KMS-11 (cell line): Measurements from ENCODE around the gene TXNIP.

Source experiments
- H2AFZ ChIP-seq: fragments of 200-600 bp; sonication (generic); 2 replicates; pipeline ENCODE4 v1.6.1; 2016; ENCODE audit warnings: antibody characterized with exemption, mixed run types, low read depth
- H3K27ac ChIP-seq: fragments of 200-600 bp; sonication (generic); 2 replicates; pipeline ENCODE4 v1.6.1; 2016; ENCODE audit warnings: mild to moderate bottlenecking, mixed run types
- H3K27me3 ChIP-seq: fragments of 200-600 bp; sonication (generic); 2 replicates; pipeline ENCODE4 v1.6.1; 2017; ENCODE audit warnings: mild to moderate bottlenecking, low read depth, mixed run types, moderate library complexity; ENCODE audit not compliant: insufficient read depth
- H3K36me3 ChIP-seq: fragments of 200-600 bp; sonication (generic); 2 replicates; pipeline ENCODE4 v1.6.1; 2017; ENCODE audit warnings: mild to moderate bottlenecking, mixed run types; ENCODE audit not compliant: insufficient read depth
- H3K4me1 ChIP-seq: fragments of 200-600 bp; sonication (generic); 2 replicates; pipeline ENCODE4 v1.6.1; 2016; ENCODE audit warnings: mild to moderate bottlenecking, low read depth, mixed run types; ENCODE audit not compliant: poor library complexity, severe bottlenecking
- H3K4me2 ChIP-seq: fragments of 200-600 bp; sonication (generic); 2 replicates; pipeline ENCODE4 v1.7.0; 2016; ENCODE audit warnings: mild to moderate bottlenecking, mixed run types
- H3K4me3 ChIP-seq: fragments of 200-600 bp; sonication (generic); IDR thresholded peaks from 2 replicates; pipeline ENCODE4 v1.6.1; 2017; ENCODE audit warnings: low read depth, low read length, mixed read lengths; ENCODE audit not compliant: insufficient read depth
- H3K79me2 ChIP-seq: fragments of 200-600 bp; sonication (generic); 2 replicates; pipeline ENCODE4 v1.6.1; 2016; ENCODE audit warnings: low read depth, mixed run types; ENCODE audit not compliant: insufficient read depth
- H3K9ac ChIP-seq: fragments of 200-600 bp; sonication (generic); 2 replicates; pipeline ENCODE4 v1.6.1; 2016; ENCODE audit warnings: mild to moderate bottlenecking, mixed run types
- H4K20me1 ChIP-seq: fragments of 200-600 bp; sonication (generic); 2 replicates; pipeline ENCODE4 v1.6.1; 2016; ENCODE audit warnings: mild to moderate bottlenecking, mixed run types; ENCODE audit not compliant: insufficient read depth
- TF ChIP-seq, protein P1 (sequence below): fragments of 200-600 bp; sonication (generic); conservative IDR thresholded peaks from 2 replicates; pipeline ENCODE4 v1.6.1; 2017; ENCODE audit warnings: low read depth, mild to moderate bottlenecking, antibody characterized with exemption, low read length, moderate library complexity, mixed read lengths

TXNIP gene

DNA sequence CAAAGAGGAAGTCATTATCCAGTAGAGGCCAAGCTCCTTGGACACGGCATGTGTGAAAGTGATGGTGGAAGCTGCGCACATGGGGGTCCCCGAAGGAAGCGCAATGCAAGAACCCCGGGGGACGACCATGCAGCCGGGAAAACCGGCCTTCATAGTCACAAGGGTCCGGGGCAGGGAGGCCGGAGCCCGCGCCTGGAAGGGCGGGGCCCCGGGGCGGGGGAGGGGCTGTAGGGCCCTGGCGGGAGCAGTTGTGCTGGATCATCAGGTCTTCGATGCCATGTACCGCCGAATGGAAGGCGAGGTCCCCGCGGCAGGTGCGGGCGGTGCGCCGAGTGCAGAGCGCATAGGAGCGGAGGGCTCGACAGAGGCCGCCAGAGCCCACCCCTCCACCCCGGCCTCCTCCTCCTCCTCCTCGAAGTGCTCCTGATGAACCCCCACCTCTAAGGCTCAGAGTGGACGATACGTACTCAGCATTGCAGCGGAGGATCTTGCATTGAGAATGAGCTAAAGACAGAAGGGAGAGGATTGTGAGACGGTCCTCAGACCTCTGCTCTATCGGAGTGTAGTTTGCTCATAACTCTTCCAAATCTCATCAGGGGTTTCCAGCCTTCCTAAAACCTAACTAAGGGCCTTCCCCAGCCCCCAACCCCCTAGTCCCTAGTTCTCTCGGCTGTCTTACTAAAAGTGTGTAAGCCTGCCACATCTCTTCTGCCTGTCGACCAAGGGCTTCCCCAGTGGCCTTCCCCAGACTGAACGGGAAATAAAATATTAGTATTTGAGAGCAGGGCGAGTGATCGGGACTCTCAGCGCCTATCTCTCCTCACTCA, 23.1 kb upstream of the TXNIP start:
- Histone ChIP-seq H4K20me1 (no peaks in the 10 kb centered on the region), H3K4me1 (no peaks in the 10 kb centered on the region), H3K9ac (no peak overlapping the region), H3K4me2 (no peak overlapping the region), H3K27me3 (no peaks in the 10 kb centered on the region), H3K36me3 (no peaks in the 10 kb centered on the region), H3K4me3 (no peak overlapping the region), H2AFZ (no peak overlapping the region), H3K27ac (no peak overlapping the region), H3K79me2 (no peaks in the 10 kb centered on the region)
- TF ChIP-seq, protein P1, sequence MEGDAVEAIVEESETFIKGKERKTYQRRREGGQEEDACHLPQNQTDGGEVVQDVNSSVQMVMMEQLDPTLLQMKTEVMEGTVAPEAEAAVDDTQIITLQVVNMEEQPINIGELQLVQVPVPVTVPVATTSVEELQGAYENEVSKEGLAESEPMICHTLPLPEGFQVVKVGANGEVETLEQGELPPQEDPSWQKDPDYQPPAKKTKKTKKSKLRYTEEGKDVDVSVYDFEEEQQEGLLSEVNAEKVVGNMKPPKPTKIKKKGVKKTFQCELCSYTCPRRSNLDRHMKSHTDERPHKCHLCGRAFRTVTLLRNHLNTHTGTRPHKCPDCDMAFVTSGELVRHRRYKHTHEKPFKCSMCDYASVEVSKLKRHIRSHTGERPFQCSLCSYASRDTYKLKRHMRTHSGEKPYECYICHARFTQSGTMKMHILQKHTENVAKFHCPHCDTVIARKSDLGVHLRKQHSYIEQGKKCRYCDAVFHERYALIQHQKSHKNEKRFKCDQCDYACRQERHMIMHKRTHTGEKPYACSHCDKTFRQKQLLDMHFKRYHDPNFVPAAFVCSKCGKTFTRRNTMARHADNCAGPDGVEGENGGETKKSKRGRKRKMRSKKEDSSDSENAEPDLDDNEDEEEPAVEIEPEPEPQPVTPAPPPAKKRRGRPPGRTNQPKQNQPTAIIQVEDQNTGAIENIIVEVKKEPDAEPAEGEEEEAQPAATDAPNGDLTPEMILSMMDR = no peak

- Histone ChIP-seq H3K36me3 (no peaks in the 10 kb centered on the region), H2AFZ (no peak overlapping the region), H3K4me1 (peaks cover 7% of the 10 kb centered on the region), H3K27me3 (no peaks in the 10 kb centered on the region), H3K27ac (no peak overlapping the region), H3K9ac (no peak overlapping the region), H3K79me2 (no peaks in the 10 kb centered on the region), H4K20me1 (no peaks in the 10 kb centered on the region), H3K4me3 (no peak overlapping the region), H3K4me2 (no peak overlapping the region)
- TF ChIP-seq, protein P1 = no peak
Observed at GRCh38 chr1:146016891-146017290, 20.5 kb upstream of the TXNIP start.

GRCh38 chr1:146013559-146013922, 17.2 kb upstream of the TXNIP start:
- no peak overlapping the region for H3K27ac ChIP-seq
- TF ChIP-seq, protein P1 = no peak
- H3K4me2 ChIP-seq = no peak overlapping the region; the same call in 1 of the 2 replicates
- no peak overlapping the region for H3K4me3 ChIP-seq
- H3K4me1 ChIP-seq = peaks cover 7% of the 10 kb centered on the region
- no peaks in the 10 kb centered on the region for H3K36me3 ChIP-seq
- H3K79me2 ChIP-seq = no peaks in the 10 kb centered on the region
- no peak overlapping the region for H2AFZ ChIP-seq
- no peaks in the 10 kb centered on the region for H4K20me1 ChIP-seq
- no peak overlapping the region for H3K9ac ChIP-seq
- H3K27me3 ChIP-seq = no peaks in the 10 kb centered on the region

- no peak overlapping the region for H3K9ac ChIP-seq
- H3K4me2 ChIP-seq = peak overlapping the region; percentile 1; the same call in 1 of the 2 replicates
- no peak overlapping the region for H2AFZ ChIP-seq
- TF ChIP-seq, protein P1 = peak; percentile 97
- no peaks in the 10 kb centered on the region for H3K36me3 ChIP-seq
- H3K27ac ChIP-seq = no peak overlapping the region
- H3K4me3 ChIP-seq = no peak overlapping the region
- no peaks in the 10 kb centered on the region for H3K79me2 ChIP-seq
- peaks cover 7% of the 10 kb centered on the region for H3K4me1 ChIP-seq
- H3K27me3 ChIP-seq = no peaks in the 10 kb centered on the region
- H4K20me1 ChIP-seq = no peaks in the 10 kb centered on the region
Observed at GRCh38 chr1:146012703-146013558, 16.6 kb upstream of the TXNIP start.
